ENCODE measurements around the gene CD200R1L. TPM values are rescaled to one million over a fixed set of nuclear protein-coding genes. Genes with fewer than 3 reads are reported as not detected.
"Not testable (repeated sequence)": the region's sequence is repeated elsewhere in the genome, so short reads cannot be mapped to it uniquely, and the experiment has no call there.

CD200R1L gene
- polyA plus RNA-seq (ENCODE audit: insufficient read length) = not detected

GRCh38 chr3:112846764-112847163, at the start of gene CD200R1L:
CD200R1L (minus strand) TSS chr3:112846864; CDS start chr3:112829367, 17,497 bp downstream.
- no peak for DNase-seq (ENCODE audit: low read depth)

GRCh38 chr3:112894258-112894657, 47.6 kb upstream of the CD200R1L start:
- no peak for DNase-seq (ENCODE audit: low read depth)

- no peak for DNase-seq (ENCODE audit: low read depth)
Observed at GRCh38 chr3:112889357-112889756, 42.7 kb upstream of the CD200R1L start.

- no peak for DNase-seq (ENCODE audit: low read depth)
Observed at GRCh38 chr3:112888381-112889085, 41.9 kb upstream of the CD200R1L start.

GRCh38 chr3:112884678-112885290, 38.1 kb upstream of the CD200R1L start:
- DNase-seq (ENCODE audit: low read depth) = no peak

- DNase-seq (ENCODE audit: low read depth) = no peak
Observed at GRCh38 chr3:112881891-112882290, 35.2 kb upstream of the CD200R1L start.

- DNase-seq (ENCODE audit: low read depth) = no peak
Observed at GRCh38 chr3:112875561-112875960, 28.9 kb upstream of the CD200R1L start.

- no peak for DNase-seq (ENCODE audit: low read depth)
Observed at GRCh38 chr3:112874725-112875124, 28.1 kb upstream of the CD200R1L start.

GRCh38 chr3:112873632-112874031, 27.0 kb upstream of the CD200R1L start:
- DNase-seq (ENCODE audit: low read depth) = no peak

- DNase-seq (ENCODE audit: low read depth) = no peak
Observed at GRCh38 chr3:112871735-112872134, 25.1 kb upstream of the CD200R1L start.

- DNase-seq (ENCODE audit: low read depth) = no peak
Observed at GRCh38 chr3:112865757-112866156, 19.1 kb upstream of the CD200R1L start.

- DNase-seq (ENCODE audit: low read depth) = no peak
Observed at GRCh38 chr3:112860898-112861297, 14.2 kb upstream of the CD200R1L start.

GRCh38 chr3:112858410-112859069, 11.9 kb upstream of the CD200R1L start:
- no peak for DNase-seq (ENCODE audit: low read depth)

GRCh38 chr3:112857526-112857925, 10.9 kb upstream of the CD200R1L start:
- no peak for DNase-seq (ENCODE audit: low read depth)

- DNase-seq (ENCODE audit: low read depth) = no peak
Observed at GRCh38 chr3:112856537-112856936, 9.9 kb upstream of the CD200R1L start.

GRCh38 chr3:112855883-112856282, 9.2 kb upstream of the CD200R1L start:
- DNase-seq (ENCODE audit: low read depth) = no peak

GRCh38 chr3:112855074-112855473, 8.4 kb upstream of the CD200R1L start:
- DNase-seq (ENCODE audit: low read depth) = not testable (repeated sequence)

- no peak for DNase-seq (ENCODE audit: low read depth)
Observed at GRCh38 chr3:112848196-112848595, 1.5 kb upstream of the CD200R1L start.

GRCh38 chr3:112847692-112848091, 1.0 kb upstream of the CD200R1L start:
- DNase-seq (ENCODE audit: low read depth) = no peak

GRCh38 chr3:112845772-112846171, 892 bp downstream of the CD200R1L start:
- DNase-seq (ENCODE audit: low read depth) = no peak

- no peak for DNase-seq (ENCODE audit: low read depth)
Observed at GRCh38 chr3:112829046-112829445, 17.6 kb downstream of the CD200R1L start.

GRCh38 chr3:112822064-112823055, 24.3 kb downstream of the CD200R1L start:
- no peak for DNase-seq (ENCODE audit: low read depth)
